Sigmoid colon (tissue), 7 donors: ENCODE data around the gene SLIT3. TPM values are rescaled to one million over a fixed set of nuclear protein-coding genes. Genes with fewer than 3 reads are reported as not detected.

Experiments
- DNase-seq: peaks from one replicate; pipeline ENCODE4 v3.0.0-alpha.2; 2019
- H3K27ac ChIP-seq, 4 donors: fragments of 200-600 bp; sonication (generic); one replicate each; pipeline ENCODE4 v1.5.1; 2016 to 2019; ENCODE audit warnings: mild to moderate bottlenecking in 1 of 4
- H3K27me3 ChIP-seq, 3 donors: fragments of 200-600 bp; sonication (generic); one replicate each; pipeline ENCODE4 v1.5.1; 2019; ENCODE audit warnings: mild to moderate bottlenecking in 1 of 3
- H3K36me3 ChIP-seq, 4 donors: fragments of 200-600 bp; sonication (generic); one replicate each; pipeline ENCODE4 v1.5.1; 2016 to 2019
- H3K4me1 ChIP-seq, 4 donors: fragments of 200-600 bp; sonication (generic); one replicate each; pipeline ENCODE4 v1.5.1; 2017 to 2019
- H3K4me3 ChIP-seq, 4 donors: fragments of 200-600 bp; sonication (generic); one replicate each; pipeline ENCODE4 v1.5.1; 2017 to 2019; ENCODE audit warnings: mild to moderate bottlenecking in 2 of 4, moderate library complexity in 1 of 4
- H3K9me3 ChIP-seq, 4 donors: fragments of 200-600 bp in 3 of 4; sonication (generic) in 3 of 4; one replicate each; pipeline versions ENCODE4 v1.5.1 to v1.6.1; 2013 to 2019
- EP300 ChIP-seq, 4 donors: sonication (generic); formaldehyde crosslinking; IDR thresholded peaks; one replicate each; pipeline ENCODE4 v1.6.1; 2017; ENCODE audit warnings: antibody characterized with exemption in 4 of 4
- POLR2A ChIP-seq, 2 donors: fragments of 450-650 bp; IDR thresholded peaks; one replicate each; pipeline ENCODE4 v1.6.1; 2016; ENCODE audit warnings: antibody characterized with exemption in 2 of 2, mild to moderate bottlenecking in 2 of 2, moderate library complexity in 2 of 2
- POLR2AphosphoS5 ChIP-seq, 4 donors: sonication (generic); formaldehyde crosslinking; IDR thresholded peaks; one replicate each; pipeline ENCODE4 v1.6.1; 2017; ENCODE audit warnings: antibody characterized with exemption in 4 of 4
- WGBS, 2 donors: extraction: QIAGEN DNeasy Blood & Tissue Kit; methylation state at CpG; one replicate each; pipeline ENCODE4 v1.1.7; 2013; 5-methylcytosine and 5-hydroxymethylcytosine counted together
- intact Hi-C: fragments of 100-400 bp; cut with DNase I; formaldehyde crosslinking; loops from one replicate; pipeline ENCODE4 v1.15.1; 2023
- polyA plus RNA-seq, 3 donors: library from polyadenylated mRNA; stranded (reverse); fragments of 200-250 nt; gene quantifications; one replicate each; pipeline ENCODE4 v1.2.3, GENCODE V29; 2013
- total RNA-seq, 4 donors: library from RNA; depleted of rRNA; stranded (reverse); fragments of >200 nt; gene quantifications; one replicate each; pipeline ENCODE4 v1.1.0, GENCODE V29; 2016
- TF ChIP-seq, protein P1 (sequence below), 4 experiments: fragments of 450-650 bp in 3 of 4; fragments of 200-600 bp in 1 of 4; IDR thresholded peaks; one replicate each; pipeline ENCODE4 v1.5.1; 2016 to 2019; ENCODE audit warnings: antibody characterized with exemption in 4 of 4, mild to moderate bottlenecking in 3 of 4, moderate library complexity in 2 of 4
- donor health status: healthy with polysubstance abuse.
- donor health status: Bipolar disorder and iron deficiency.
- donor health status: healthy.

SLIT3 gene
- total and polyA plus RNA-seq, 7 donors, result 0.23 to 46.3 (median 30.0) TPM

DNA sequence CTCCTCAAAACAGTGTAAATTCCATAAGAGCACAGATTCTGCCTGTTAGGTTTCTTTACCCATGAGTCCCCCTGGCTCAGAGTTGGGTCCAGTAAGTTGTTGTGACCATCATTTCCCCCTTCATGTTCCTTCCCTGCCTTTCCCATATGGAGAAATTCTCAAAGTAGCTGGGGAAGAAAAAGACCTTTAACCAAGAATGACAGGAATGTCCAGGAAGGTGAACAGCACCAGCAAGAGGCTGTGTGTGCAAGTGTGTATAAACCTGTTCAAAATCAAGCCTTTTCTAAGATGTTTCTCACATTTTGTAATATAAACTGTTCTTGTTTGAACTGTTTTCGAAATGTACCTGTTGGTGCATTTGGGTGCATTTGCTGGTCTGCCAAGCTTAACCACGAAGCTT, 238.2 kb downstream of the SLIT3 start:
- peaks cover 0 to 17% (median 9%) of the 10 kb centered on the region in 4 donors for H3K4me1 ChIP-seq
- H3K36me3 ChIP-seq, result no peaks in the 10 kb centered on the region
- no peak overlapping the region for H3K4me3 ChIP-seq
- WGBS, 2 donors, result 59 to 71% methylated on average over 2 of the region's 2 CpGs
- H3K9me3 ChIP-seq, result no peaks in the 10 kb centered on the region
- no peaks in the 10 kb centered on the region for H3K27me3 ChIP-seq
- TF ChIP-seq EP300 (IDR thresholded peaks at IDR 0.05) (no peak), POLR2AphosphoS5 (IDR thresholded peaks at IDR 0.05) (no peak), POLR2A (IDR thresholded peaks at IDR 0.05) (no peak)
- TF ChIP-seq, protein P1, sequence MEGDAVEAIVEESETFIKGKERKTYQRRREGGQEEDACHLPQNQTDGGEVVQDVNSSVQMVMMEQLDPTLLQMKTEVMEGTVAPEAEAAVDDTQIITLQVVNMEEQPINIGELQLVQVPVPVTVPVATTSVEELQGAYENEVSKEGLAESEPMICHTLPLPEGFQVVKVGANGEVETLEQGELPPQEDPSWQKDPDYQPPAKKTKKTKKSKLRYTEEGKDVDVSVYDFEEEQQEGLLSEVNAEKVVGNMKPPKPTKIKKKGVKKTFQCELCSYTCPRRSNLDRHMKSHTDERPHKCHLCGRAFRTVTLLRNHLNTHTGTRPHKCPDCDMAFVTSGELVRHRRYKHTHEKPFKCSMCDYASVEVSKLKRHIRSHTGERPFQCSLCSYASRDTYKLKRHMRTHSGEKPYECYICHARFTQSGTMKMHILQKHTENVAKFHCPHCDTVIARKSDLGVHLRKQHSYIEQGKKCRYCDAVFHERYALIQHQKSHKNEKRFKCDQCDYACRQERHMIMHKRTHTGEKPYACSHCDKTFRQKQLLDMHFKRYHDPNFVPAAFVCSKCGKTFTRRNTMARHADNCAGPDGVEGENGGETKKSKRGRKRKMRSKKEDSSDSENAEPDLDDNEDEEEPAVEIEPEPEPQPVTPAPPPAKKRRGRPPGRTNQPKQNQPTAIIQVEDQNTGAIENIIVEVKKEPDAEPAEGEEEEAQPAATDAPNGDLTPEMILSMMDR (IDR thresholded peaks at IDR 0.05), result no peak
- intact Hi-C loops, result no loop called here
- no peak overlapping the region for H3K27ac ChIP-seq
- no peak for DNase-seq

DNA sequence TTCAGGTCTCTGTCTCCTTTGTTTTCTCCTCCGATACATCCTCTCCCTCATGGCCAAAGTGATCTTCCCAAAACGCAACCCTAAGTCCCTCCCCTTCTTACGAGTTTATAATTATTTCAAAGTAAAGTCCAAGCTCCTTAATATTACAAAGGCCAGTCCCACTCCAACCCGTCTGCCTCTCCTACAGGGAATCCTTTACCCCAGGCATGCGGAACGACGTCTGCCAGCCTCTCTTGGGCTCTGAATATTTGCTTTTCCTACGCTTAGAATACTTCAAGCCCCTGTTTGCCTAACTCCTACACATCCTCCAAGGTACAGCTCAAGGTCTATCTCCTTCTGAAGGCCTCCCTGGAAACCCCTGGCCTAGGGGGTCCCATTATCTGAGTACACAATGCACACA, 246.4 kb downstream of the SLIT3 start:
- TF ChIP-seq, protein P1 (IDR thresholded peaks at IDR 0.05), result no peak
- no peak for TF ChIP-seq POLR2A (IDR thresholded peaks at IDR 0.05)
- TF ChIP-seq EP300 (IDR thresholded peaks at IDR 0.05), result no peak
- TF ChIP-seq POLR2AphosphoS5 (IDR thresholded peaks at IDR 0.05), result no peak
- Histone ChIP-seq H3K4me1 (peaks cover 0 to 9% (median 4%) of the 10 kb centered on the region in 4 donors), H3K4me3 (no peak overlapping the region), H3K36me3 (no peaks in the 10 kb centered on the region), H3K9me3 (no peaks in the 10 kb centered on the region), H3K27me3 (no peaks in the 10 kb centered on the region), H3K27ac (no peak overlapping the region)
- DNase-seq, result no peak
- intact Hi-C loops, result no loop called here
- 85 to 87% methylated on average over 8 of the region's 8 CpGs for WGBS, 2 donors

DNA sequence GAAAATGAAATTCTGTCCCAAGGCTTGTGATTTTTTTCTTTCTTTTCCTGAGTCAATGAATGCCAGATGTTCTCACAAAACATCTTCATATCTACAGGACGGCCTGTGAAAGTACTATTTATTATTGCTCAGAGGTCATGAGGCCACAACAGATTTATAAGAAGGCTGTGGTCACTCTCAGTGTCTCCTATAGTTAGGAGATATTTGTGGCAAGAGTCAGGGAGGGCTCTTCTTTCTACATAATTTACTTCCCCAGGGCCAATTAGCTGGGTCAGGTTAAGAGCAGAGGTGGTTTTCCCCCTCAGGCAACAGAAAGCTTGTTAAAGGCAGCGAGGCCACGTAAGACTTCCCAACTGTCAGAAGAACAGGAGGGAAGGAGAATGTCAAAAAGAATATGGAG, 248.7 kb downstream of the SLIT3 start:
- Histone ChIP-seq H3K27ac (no peak overlapping the region), H3K36me3 (no peaks in the 10 kb centered on the region), H3K9me3 (no peaks in the 10 kb centered on the region), H3K27me3 (no peaks in the 10 kb centered on the region), H3K4me1 (peaks cover 0 to 14% (median 5%) of the 10 kb centered on the region in 4 donors), H3K4me3 (no peak overlapping the region)
- TF ChIP-seq EP300 (IDR thresholded peaks at IDR 0.05) (no peak), POLR2A (IDR thresholded peaks at IDR 0.05) (no peak), POLR2AphosphoS5 (IDR thresholded peaks at IDR 0.05) (no peak)
- WGBS, 2 donors, result 83 to 92% methylated on average over 3 of the region's 3 CpGs
- DNase-seq, result no peak
- intact Hi-C loops, result no loop called here

DNA sequence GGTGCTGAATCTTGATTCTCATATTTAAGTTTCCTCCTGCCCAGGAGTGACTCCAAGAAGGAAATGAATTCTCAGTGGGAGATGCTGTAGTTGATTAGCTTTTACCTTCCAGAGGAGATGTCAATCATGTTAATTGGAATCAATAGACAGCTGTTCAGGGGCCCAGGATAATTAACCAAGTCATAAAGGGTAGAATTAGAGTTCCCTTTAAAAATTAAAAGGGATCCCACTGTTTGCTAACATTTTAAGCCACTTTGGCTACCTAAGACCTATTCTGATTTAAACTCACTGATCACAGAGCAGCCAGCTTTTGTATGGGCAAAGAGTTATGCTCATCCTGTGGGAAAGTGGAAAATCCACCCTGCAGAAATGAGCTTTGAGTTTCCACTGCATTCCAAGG, 249.6 kb downstream of the SLIT3 start:
- intact Hi-C loops, result no loop called here
- TF ChIP-seq POLR2AphosphoS5 (IDR thresholded peaks at IDR 0.05), result no peak
- TF ChIP-seq, protein P1 (IDR thresholded peaks at IDR 0.05), result no peak
- TF ChIP-seq EP300 (IDR thresholded peaks at IDR 0.05), result no peak
- TF ChIP-seq POLR2A (IDR thresholded peaks at IDR 0.05), result no peak
- H3K36me3 ChIP-seq, result no peaks in the 10 kb centered on the region
- no peak overlapping the region for H3K4me3 ChIP-seq
- H3K27me3 ChIP-seq, result no peaks in the 10 kb centered on the region
- DNase-seq, result no peak
- peaks cover 0 to 14% (median 5%) of the 10 kb centered on the region in 4 donors for H3K4me1 ChIP-seq
- H3K27ac ChIP-seq, result no peak overlapping the region
- no peaks in the 10 kb centered on the region for H3K9me3 ChIP-seq

DNA sequence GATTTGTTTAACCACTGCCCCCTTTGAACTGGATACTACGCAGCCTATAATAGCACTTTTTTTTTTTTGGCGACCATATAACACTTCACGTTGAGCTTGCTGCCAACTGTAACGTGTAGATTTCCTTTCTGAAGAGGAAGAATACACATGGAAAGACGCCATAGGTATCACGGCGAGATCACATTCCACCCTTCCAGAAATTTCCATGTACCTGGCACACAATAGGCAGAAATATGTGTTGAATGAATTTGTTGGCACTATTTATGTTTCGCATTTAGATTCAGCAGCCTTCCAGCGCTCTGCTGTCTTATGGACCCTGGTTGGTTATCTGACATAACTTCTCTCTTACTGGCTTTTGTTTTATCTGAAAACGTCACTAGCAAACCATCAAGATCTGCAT, 250.3 kb downstream of the SLIT3 start:
- Histone ChIP-seq H3K27ac (peak overlapping the region in 1 of 4 donors; percentile 4), H3K27me3 (no peaks in the 10 kb centered on the region), H3K9me3 (no peaks in the 10 kb centered on the region), H3K4me3 (no peak overlapping the region), H3K36me3 (no peaks in the 10 kb centered on the region), H3K4me1 (peaks cover 0 to 14% (median 5%) of the 10 kb centered on the region in 4 donors)
- intact Hi-C loops, result no loop called here
- 53 to 83% methylated on average over 10 of the region's 10 CpGs for WGBS, 2 donors
- TF ChIP-seq, protein P1 (IDR thresholded peaks at IDR 0.05), result no peak
- TF ChIP-seq POLR2AphosphoS5 (IDR thresholded peaks at IDR 0.05) (no peak), EP300 (IDR thresholded peaks at IDR 0.05) (no peak), POLR2A (IDR thresholded peaks at IDR 0.05) (no peak)
- no peak for DNase-seq
